Measurements from ENCODE around the gene IFITM1.
"Not testable (repeated sequence)": the region's sequence is repeated elsewhere in the genome, so short reads cannot be mapped to it uniquely, and the experiment has no call there.

The IFITM1 gene

GRCh38 chr11:294780-295179, 19.1 kb upstream of the IFITM1 start:
- DNase-seq: no peak

GRCh38 chr11:295351-296170, 18.3 kb upstream of the IFITM1 start:
- no peak for DNase-seq

GRCh38 chr11:296171-297050, 17.4 kb upstream of the IFITM1 start:
- DNase-seq: no peak

- DNase-seq: no peak
Observed at GRCh38 chr11:297051-297585, 16.7 kb upstream of the IFITM1 start.

GRCh38 chr11:297586-298405, 16.0 kb upstream of the IFITM1 start:
- no peak for DNase-seq

- no peak for DNase-seq
Observed at GRCh38 chr11:298406-299065, 15.3 kb upstream of the IFITM1 start.

GRCh38 chr11:299081-299891, 14.6 kb upstream of the IFITM1 start, which contains the start of gene IFITM5:
TSS of gene IFITM5 (minus strand) at chr11:299526. CDS start at chr11:299490, 36 bp downstream.
- DNase-seq: no peak

- DNase-seq: no peak
Observed at GRCh38 chr11:299951-300735, 13.7 kb upstream of the IFITM1 start.

GRCh38 chr11:303363-303762, 10.5 kb upstream of the IFITM1 start:
- no peak for DNase-seq

GRCh38 chr11:304061-304506, 9.8 kb upstream of the IFITM1 start:
- DNase-seq: no peak

- no peak for DNase-seq
Observed at GRCh38 chr11:304915-305843, 8.7 kb upstream of the IFITM1 start.

GRCh38 chr11:305844-306211, 8.0 kb upstream of the IFITM1 start:
- no peak for DNase-seq

- DNase-seq: no peak
Observed at GRCh38 chr11:306645-307371, 7.0 kb upstream of the IFITM1 start.

- peak; percentile 16 for DNase-seq
Observed at GRCh38 chr11:307766-308708, 5.8 kb upstream of the IFITM1 start, which contains the start of gene IFITM2. TSS of gene IFITM2 (plus strand) at chr11:307816. CDS start at chr11:308193, 377 bp downstream.

- DNase-seq: not testable (repeated sequence)
Observed at GRCh38 chr11:308740-309665, 4.8 kb upstream of the IFITM1 start.

Measured in NK-92 treated with Interleukin-12 subunit alpha and Interleukin-12 subunit beta, amount 100 ng/mL, for 24 hours (cell line).